ENCODE measurements around the gene FAF2. TPM values are rescaled to one million over a fixed set of nuclear protein-coding genes. Genes with fewer than 3 reads are reported as not detected.

The FAF2 gene
- total and polyA plus RNA-seq, 9 donors, result 22.6 to 33.0 (median 27.1) TPM

- WGBS (ENCODE audit: insufficient coverage), result 34% methylated on average over 7 of the region's 16 CpGs
- H3K36me3 ChIP-seq (ENCODE audit: control insufficient read depth, insufficient read depth, low read length), result no peaks in the 10 kb centered on the region
- H3K4me3 ChIP-seq (ENCODE audit: low read length), result no peak overlapping the region
- H3K9me3 ChIP-seq (replicated peaks; ENCODE audit: control insufficient read depth, low read depth, low read length), result no peaks in the 10 kb centered on the region
- no peaks in the 10 kb centered on the region for H3K4me1 ChIP-seq (ENCODE audit: control insufficient read depth, insufficient read depth, low read length)
- no peak for DNase-seq
- no peaks in the 10 kb centered on the region for H3K27me3 ChIP-seq (ENCODE audit: control insufficient read depth, insufficient read depth, low read length)
- no peak overlapping the region for H3K27ac ChIP-seq (ENCODE audit: low read length)
These were observed 71.9 kb downstream of the FAF2 start for GRCh38 chr5:176519810-176520720.

DNA sequence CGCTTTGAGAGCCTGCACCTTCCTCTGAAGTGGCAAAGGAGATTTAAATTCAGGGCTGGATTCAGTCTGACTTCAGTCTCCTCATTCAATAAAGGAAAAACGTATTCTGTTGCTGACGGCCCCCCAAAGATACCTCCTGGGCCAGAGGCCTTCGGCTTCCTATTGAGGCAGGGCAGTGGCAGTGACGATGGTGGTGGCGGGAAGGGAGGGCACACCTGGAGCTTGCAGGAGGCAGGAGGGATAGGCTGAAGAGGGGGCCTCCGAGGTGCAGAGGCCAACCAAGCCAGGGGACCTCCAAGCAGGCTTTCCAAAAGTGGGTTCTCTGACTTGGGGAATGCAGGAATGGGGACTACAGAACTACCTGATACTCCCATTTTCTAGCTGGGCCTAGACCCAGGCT, 73.1 kb downstream of the FAF2 start:
- Histone ChIP-seq H3K27ac (ENCODE audit: low read length) (no peak overlapping the region), H3K4me1 (ENCODE audit: control insufficient read depth, insufficient read depth, low read length) (no peaks in the 10 kb centered on the region), H3K9me3 (replicated peaks; ENCODE audit: control insufficient read depth, low read depth, low read length) (no peaks in the 10 kb centered on the region), H3K27me3 (ENCODE audit: control insufficient read depth, insufficient read depth, low read length) (no peaks in the 10 kb centered on the region), H3K4me3 (ENCODE audit: low read length) (no peak overlapping the region), H3K36me3 (ENCODE audit: control insufficient read depth, insufficient read depth, low read length) (no peaks in the 10 kb centered on the region)
- no peak for DNase-seq
- WGBS (ENCODE audit: insufficient coverage), result 76% methylated on average over 4 of the region's 7 CpGs

GRCh38 chr5:176521699-176522263, 73.6 kb downstream of the FAF2 start:
- DNase-seq, result no peak
- Histone ChIP-seq H3K9me3 (replicated peaks; ENCODE audit: control insufficient read depth, low read depth, low read length) (no peaks in the 10 kb centered on the region), H3K4me3 (ENCODE audit: low read length) (no peak overlapping the region), H3K27ac (ENCODE audit: low read length) (no peak overlapping the region), H3K36me3 (ENCODE audit: control insufficient read depth, insufficient read depth, low read length) (no peaks in the 10 kb centered on the region), H3K4me1 (ENCODE audit: control insufficient read depth, insufficient read depth, low read length) (no peaks in the 10 kb centered on the region), H3K27me3 (ENCODE audit: control insufficient read depth, insufficient read depth, low read length) (no peaks in the 10 kb centered on the region)
- WGBS (ENCODE audit: insufficient coverage), result 65% methylated on average over 6 of the region's 10 CpGs

DNA sequence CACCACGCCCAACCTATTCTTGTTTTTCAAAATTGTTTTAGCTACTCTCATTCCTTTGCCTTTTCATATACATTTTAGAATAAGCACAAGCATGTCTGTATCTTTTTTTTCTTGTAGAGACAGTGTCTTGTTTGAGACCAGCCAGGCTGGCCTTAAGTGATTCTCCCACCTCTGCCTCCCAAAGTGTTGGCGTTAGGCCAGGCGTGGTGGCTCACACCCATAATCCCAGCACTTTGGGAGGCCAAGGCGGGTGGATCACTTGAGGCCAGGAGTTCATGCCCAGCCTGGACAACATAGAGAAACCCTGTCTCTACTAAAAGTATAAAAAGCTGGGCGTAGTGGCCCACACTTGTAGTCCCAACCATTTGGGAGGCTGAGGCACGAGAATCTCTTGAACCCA, 76.0 kb downstream of the FAF2 start:
- peaks cover 11% of the 10 kb centered on the region for H3K4me1 ChIP-seq (ENCODE audit: control insufficient read depth, insufficient read depth, low read length)
- no peak overlapping the region for H3K4me3 ChIP-seq (ENCODE audit: low read length)
- 85% methylated on average over 4 of the region's 6 CpGs for WGBS (ENCODE audit: insufficient coverage)
- no peaks in the 10 kb centered on the region for H3K27me3 ChIP-seq (ENCODE audit: control insufficient read depth, insufficient read depth, low read length)
- no peaks in the 10 kb centered on the region for H3K9me3 ChIP-seq (replicated peaks; ENCODE audit: control insufficient read depth, low read depth, low read length)
- no peak overlapping the region for H3K27ac ChIP-seq (ENCODE audit: low read length)
- peaks cover 20% of the 10 kb centered on the region for H3K36me3 ChIP-seq (ENCODE audit: control insufficient read depth, insufficient read depth, low read length)
- DNase-seq, result no peak

DNA sequence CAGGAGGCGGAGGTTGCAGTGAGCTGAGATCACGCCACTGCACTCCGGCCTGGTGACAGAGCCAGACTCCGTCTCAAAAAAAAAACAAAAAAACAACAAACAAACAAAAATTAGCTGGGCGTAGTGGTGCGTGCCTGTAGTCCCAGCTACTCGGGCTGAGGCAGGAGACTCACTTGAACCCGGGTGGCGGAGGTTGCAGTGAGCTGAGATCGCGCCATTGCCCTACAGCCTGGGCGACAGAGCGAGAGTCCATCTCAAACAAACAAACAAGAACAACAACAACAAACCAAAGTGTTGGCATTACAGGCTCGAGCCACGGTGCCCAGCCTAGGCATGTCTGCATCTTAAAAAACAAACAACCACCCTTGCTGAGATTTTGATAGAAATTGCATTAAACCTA, 76.8 kb downstream of the FAF2 start:
- Histone ChIP-seq H3K4me3 (ENCODE audit: low read length) (no peak overlapping the region), H3K36me3 (ENCODE audit: control insufficient read depth, insufficient read depth, low read length) (peaks cover 28% of the 10 kb centered on the region), H3K4me1 (ENCODE audit: control insufficient read depth, insufficient read depth, low read length) (peaks cover 19% of the 10 kb centered on the region), H3K27ac (ENCODE audit: low read length) (no peak overlapping the region), H3K9me3 (replicated peaks; ENCODE audit: control insufficient read depth, low read depth, low read length) (no peaks in the 10 kb centered on the region), H3K27me3 (ENCODE audit: control insufficient read depth, insufficient read depth, low read length) (no peaks in the 10 kb centered on the region)
- WGBS (ENCODE audit: insufficient coverage), result 93% methylated on average over 12 of the region's 15 CpGs
- DNase-seq, result no peak

GRCh38 chr5:176525677-176526076, 77.5 kb downstream of the FAF2 start:
- H3K4me1 ChIP-seq (ENCODE audit: control insufficient read depth, insufficient read depth, low read length), result peaks cover 23% of the 10 kb centered on the region
- H3K27ac ChIP-seq (ENCODE audit: low read length), result no peak overlapping the region
- H3K9me3 ChIP-seq (replicated peaks; ENCODE audit: control insufficient read depth, low read depth, low read length), result no peaks in the 10 kb centered on the region
- H3K27me3 ChIP-seq (ENCODE audit: control insufficient read depth, insufficient read depth, low read length), result no peaks in the 10 kb centered on the region
- no peak overlapping the region for H3K4me3 ChIP-seq (ENCODE audit: low read length)
- WGBS (ENCODE audit: insufficient coverage), result 93% methylated on average over 6 of the region's 9 CpGs
- H3K36me3 ChIP-seq (ENCODE audit: control insufficient read depth, insufficient read depth, low read length), result peaks cover 32% of the 10 kb centered on the region
- DNase-seq, result no peak

DNA sequence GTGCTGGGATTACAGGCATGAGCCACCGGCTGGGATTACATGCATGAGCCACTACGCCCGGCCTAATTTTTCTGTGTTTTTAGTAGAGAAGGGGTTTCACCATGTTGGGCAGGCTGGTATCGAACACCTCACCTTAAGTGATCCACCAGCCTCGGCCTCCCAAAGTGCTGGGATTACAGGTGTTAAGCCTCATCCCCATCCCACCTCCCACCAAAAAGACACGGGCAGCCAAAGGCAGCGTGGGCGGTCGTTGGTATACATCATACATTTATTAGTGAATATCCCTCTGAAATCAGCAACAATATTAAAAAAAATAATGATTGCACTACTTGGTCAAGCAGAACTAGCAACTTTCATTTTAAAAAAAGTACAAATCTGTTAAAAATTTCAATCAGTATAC, 78.3 kb downstream of the FAF2 start:
- Histone ChIP-seq H3K4me1 (ENCODE audit: control insufficient read depth, insufficient read depth, low read length) (peaks cover 30% of the 10 kb centered on the region), H3K27me3 (ENCODE audit: control insufficient read depth, insufficient read depth, low read length) (no peaks in the 10 kb centered on the region), H3K4me3 (ENCODE audit: low read length) (no peak overlapping the region), H3K9me3 (replicated peaks; ENCODE audit: control insufficient read depth, low read depth, low read length) (no peaks in the 10 kb centered on the region), H3K36me3 (ENCODE audit: control insufficient read depth, insufficient read depth, low read length) (peaks cover 39% of the 10 kb centered on the region), H3K27ac (ENCODE audit: low read length) (no peak overlapping the region)
- no peak for DNase-seq
- 83% methylated on average over 1 of the region's 9 CpGs for WGBS (ENCODE audit: insufficient coverage)

DNA sequence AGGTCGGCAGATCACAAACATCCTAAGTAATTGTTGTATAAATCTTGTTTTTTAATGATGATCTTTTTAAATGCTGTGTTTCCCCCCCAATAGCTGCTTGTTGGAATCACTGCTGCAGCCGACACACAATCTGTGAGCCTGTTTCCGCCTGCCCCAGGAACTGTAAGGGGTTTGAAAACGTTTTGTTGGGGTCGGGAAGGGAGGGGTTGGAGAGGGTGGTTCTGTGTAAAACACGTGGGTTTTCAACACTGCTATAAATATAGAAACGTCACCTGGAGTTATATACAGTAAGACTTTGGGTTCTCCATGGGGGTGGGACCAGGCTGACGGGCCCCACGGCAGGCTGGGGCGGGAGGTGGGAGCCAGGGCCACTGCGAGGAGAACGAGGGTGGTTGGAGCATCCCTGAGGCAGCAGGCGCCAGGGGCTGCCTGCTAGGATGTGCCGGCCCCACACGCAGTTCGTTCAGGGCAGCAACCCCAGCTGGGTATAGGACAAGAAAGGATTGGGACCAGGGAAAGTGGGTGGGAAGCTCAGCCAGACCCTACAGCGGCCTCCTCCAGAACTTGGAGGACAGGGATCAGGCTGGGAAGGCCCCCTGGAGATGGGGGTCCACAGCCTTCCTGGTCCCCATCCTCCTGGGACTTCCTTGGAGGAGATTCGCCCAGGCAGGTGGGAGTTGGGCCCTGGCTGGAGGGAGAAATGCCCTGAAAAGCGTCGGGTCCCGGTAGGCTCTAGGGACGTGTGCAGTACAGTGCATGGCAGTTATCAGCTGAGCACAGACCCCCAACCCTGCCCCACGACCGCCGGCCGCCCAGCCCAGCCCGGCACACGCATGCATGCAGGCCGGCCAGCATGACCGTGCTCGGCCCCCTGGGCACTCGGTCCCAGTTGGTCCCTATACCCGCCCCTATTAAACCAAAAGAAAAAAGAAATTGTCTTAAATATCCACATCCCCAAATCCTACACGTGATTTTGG, 79.3 kb downstream of the FAF2 start:
- peaks cover 40% of the 10 kb centered on the region for H3K4me1 ChIP-seq (ENCODE audit: control insufficient read depth, insufficient read depth, low read length)
- H3K4me3 ChIP-seq (ENCODE audit: low read length), result no peak overlapping the region
- no peak overlapping the region for H3K27ac ChIP-seq (ENCODE audit: low read length)
- H3K9me3 ChIP-seq (replicated peaks; ENCODE audit: control insufficient read depth, low read depth, low read length), result no peaks in the 10 kb centered on the region
- WGBS (ENCODE audit: insufficient coverage), result 75% methylated on average over 26 of the region's 34 CpGs
- H3K36me3 ChIP-seq (ENCODE audit: control insufficient read depth, insufficient read depth, low read length), result peaks cover 46% of the 10 kb centered on the region
- H3K27me3 ChIP-seq (ENCODE audit: control insufficient read depth, insufficient read depth, low read length), result no peaks in the 10 kb centered on the region
- DNase-seq, result no peak

- no peak overlapping the region for H3K4me3 ChIP-seq (ENCODE audit: low read length)
- peaks cover 50% of the 10 kb centered on the region for H3K36me3 ChIP-seq (ENCODE audit: control insufficient read depth, insufficient read depth, low read length)
- no peak overlapping the region for H3K27ac ChIP-seq (ENCODE audit: low read length)
- peaks cover 48% of the 10 kb centered on the region for H3K4me1 ChIP-seq (ENCODE audit: control insufficient read depth, insufficient read depth, low read length)
- peak; percentile 57 for DNase-seq
- 42% methylated on average over 6 of the region's 11 CpGs for WGBS (ENCODE audit: insufficient coverage)
- no peaks in the 10 kb centered on the region for H3K27me3 ChIP-seq (ENCODE audit: control insufficient read depth, insufficient read depth, low read length)
- no peaks in the 10 kb centered on the region for H3K9me3 ChIP-seq (replicated peaks; ENCODE audit: control insufficient read depth, low read depth, low read length)
These were observed 80.1 kb downstream of the FAF2 start for GRCh38 chr5:176528301-176528700.

- Histone ChIP-seq H3K27me3 (ENCODE audit: control insufficient read depth, insufficient read depth, low read length) (no peaks in the 10 kb centered on the region), H3K36me3 (ENCODE audit: control insufficient read depth, insufficient read depth, low read length) (peaks cover 50% of the 10 kb centered on the region), H3K4me1 (ENCODE audit: control insufficient read depth, insufficient read depth, low read length) (peaks cover 52% of the 10 kb centered on the region), H3K4me3 (ENCODE audit: low read length) (no peak overlapping the region), H3K9me3 (replicated peaks; ENCODE audit: control insufficient read depth, low read depth, low read length) (no peaks in the 10 kb centered on the region), H3K27ac (ENCODE audit: low read length) (no peak overlapping the region)
- peak; percentile 25 for DNase-seq
- WGBS (ENCODE audit: insufficient coverage), result 36% methylated on average over 13 of the region's 17 CpGs
These were observed 80.6 kb downstream of the FAF2 start for GRCh38 chr5:176528761-176529115.
